NCI-H1048 (cell line): Measurements from ENCODE around the gene KRT34.
"Not testable (repeated sequence)": the region's sequence is repeated elsewhere in the genome, so short reads cannot be mapped to it uniquely, and the experiment has no call there.

Source experiments
- DNase-seq: peaks from one replicate; lab custom pipeline; 2025; lab: John Stamatoyannopoulos, UW

The KRT34 gene

GRCh38 chr17:41404024-41404671 is 22.0 kb upstream of the KRT34 start:
- no peak for DNase-seq

- DNase-seq: no peak
Measured at GRCh38 chr17:41403404-41404023, 21.4 kb upstream of the KRT34 start.

GRCh38 chr17:41402161-41402560 is 20.1 kb upstream of the KRT34 start:
- no peak for DNase-seq

DNA sequence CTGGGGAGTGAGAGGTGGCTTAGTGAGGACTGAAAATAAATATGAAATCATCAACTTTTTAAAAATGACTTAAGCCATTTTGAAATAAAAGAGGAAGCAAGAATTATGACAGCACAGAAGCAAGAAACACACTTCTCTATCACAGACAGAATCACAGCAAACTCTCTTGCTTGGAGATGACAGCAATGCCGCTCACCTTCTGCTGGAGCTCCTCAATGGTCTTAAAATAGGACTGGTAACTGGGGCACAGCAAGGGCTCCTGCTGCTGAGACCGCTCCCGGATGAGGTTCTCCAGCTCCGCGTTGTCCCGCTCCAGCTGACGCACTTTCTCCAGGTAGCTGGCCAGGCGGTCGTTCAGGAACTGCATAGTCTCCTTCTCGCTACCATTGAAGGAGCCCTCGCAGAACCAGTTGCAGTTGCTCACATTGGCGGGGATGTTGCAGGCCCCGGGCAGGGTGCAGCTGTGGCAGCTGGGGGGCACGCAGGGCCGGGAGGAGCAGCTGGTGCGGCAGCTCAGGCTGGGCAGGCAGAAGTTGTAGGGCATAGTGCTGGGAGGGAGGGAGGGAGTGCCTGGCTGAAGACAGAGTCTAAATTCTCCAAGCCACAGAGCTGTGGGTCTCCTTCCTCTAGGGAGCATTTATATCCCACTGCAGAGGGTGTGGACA is 15.0 kb upstream of the KRT34 start, which contains the start of gene KRT31:
TSS of gene KRT31 (minus strand) at position 613 of the 665 bp plus-strand sequence. CDS start at position 544, 69 bp downstream.
- no peak for DNase-seq

GRCh38 chr17:41396340-41396739 is 14.2 kb upstream of the KRT34 start:
- DNase-seq: no peak

- no peak for DNase-seq
Measured at GRCh38 chr17:41395611-41396010, 13.5 kb upstream of the KRT34 start.

DNA sequence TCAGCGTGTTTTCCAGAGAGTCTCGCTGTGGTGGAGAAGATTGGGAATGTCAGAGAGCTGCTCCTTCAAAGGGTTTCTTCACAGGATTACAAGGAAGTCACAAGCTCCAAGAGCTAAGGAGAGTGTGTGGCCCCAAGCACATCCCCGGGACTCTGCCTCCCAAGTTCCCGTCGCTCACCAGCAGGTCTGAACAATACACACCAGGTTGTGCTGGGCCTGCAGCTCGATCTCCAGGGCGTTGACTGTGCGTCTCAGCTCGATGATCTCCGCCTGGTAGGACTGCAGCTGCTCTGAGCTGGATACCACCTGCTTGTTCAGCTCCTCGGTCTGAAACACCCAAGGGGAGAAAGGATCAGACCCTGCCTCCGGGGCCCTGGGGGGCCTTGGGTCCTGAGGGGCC is 12.9 kb upstream of the KRT34 start:
- DNase-seq: not testable (repeated sequence)

GRCh38 chr17:41394254-41394996 is 12.3 kb upstream of the KRT34 start:
- DNase-seq: no peak

GRCh38 chr17:41393826-41394225 is 11.7 kb upstream of the KRT34 start:
- DNase-seq: no peak

- DNase-seq: no peak
Measured at GRCh38 chr17:41393294-41393693, 11.2 kb upstream of the KRT34 start.

- DNase-seq: no peak
Measured at GRCh38 chr17:41392278-41392677, 10.2 kb upstream of the KRT34 start.

- no peak for DNase-seq
Measured at GRCh38 chr17:41391535-41391934, 9.4 kb upstream of the KRT34 start.

GRCh38 chr17:41390411-41390938 is 8.4 kb upstream of the KRT34 start:
- no peak for DNase-seq

DNA sequence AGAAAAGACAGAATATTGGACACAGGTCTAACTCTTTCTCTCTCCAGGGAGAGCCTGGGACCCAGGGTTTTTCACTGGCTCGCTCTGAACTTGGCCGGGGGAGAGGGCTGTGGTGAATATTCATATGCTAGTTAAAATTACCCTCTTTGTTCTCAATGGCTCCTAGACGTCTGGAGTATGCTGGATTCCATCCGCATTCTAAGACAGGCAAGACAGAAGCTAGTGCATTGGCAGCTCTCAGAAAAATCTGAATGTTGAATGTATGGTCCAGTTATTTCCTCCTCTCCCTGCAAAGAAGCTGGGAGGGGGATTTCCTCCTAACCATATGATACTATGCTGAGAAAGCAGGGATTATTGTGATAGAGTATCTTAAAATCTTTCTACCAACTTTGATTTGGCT is 5.6 kb upstream of the KRT34 start:
- no peak for DNase-seq

- no peak for DNase-seq
Measured at GRCh38 chr17:41386227-41386626, 4.1 kb upstream of the KRT34 start.

DNA sequence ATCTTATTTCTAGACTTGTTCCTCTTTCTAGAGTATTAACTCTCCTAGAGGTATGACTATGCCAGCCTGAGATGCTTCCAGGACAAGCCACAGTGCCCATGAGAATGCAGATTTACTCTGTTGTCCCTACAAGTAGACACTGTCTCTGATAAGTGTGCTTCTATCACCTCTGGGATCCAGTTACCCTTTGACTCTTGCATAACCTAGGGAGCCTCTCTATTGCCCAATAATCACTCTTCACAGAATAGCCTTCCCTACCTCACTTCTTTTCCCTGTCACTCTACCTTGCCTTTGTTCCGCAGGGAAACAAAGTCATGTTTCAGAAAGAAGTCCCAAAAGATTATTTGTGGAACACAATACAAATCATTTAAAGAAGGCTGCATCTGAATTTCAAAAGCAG is 1.6 kb upstream of the KRT34 start:
- DNase-seq: no peak

DNA sequence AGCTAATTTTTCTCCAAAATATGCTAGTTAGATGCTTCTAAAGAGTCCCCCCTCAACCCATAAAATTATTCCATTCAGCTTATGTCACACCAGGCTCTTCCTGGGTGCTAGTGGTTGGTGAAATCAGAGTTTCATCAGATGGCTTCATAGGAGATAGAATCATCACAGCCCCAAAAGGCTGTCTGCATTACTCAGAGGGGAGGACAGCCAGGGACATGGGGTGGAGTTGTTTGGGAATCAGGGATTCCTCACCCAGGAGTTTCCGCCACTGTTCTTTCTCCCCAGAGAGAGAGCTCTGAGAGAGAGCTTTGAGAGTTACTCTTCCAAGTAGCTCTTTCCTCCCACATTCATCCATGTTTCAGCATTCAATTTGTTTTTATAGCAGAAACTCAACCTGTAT is 288 bp upstream of the KRT34 start:
- DNase-seq: no peak

GRCh38 chr17:41380091-41380490 is 2.0 kb downstream of the KRT34 start:
- DNase-seq: not testable (repeated sequence)

GRCh38 chr17:41377546-41377945 is 4.6 kb downstream of the KRT34 start:
- no peak for DNase-seq

DNA sequence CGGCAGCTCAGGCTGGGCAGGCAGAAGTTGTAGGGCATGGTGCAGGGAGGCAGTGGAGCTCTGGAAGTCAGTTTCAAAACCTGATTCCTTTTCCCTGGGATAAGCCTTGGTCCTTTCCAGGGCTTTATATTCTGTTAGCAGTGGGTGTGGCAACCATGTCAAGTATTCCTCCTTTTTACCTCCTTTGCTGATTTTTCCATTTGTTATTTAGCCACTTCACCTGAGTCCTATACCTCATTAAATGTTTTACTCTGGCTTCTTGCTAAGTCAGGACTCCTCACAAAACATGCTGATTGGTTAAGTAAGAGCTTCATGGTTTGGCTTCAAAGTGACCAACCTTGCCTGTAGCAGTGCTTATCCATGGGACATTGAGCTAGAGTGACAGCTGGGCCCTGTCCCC is 12.4 kb downstream of the KRT34 start, which contains the start of gene KRT33B:
TSS of gene KRT33B (minus strand) at position 101 of the 400 bp plus-strand sequence. CDS start at position 38, 63 bp downstream.
- DNase-seq: no peak

DNA sequence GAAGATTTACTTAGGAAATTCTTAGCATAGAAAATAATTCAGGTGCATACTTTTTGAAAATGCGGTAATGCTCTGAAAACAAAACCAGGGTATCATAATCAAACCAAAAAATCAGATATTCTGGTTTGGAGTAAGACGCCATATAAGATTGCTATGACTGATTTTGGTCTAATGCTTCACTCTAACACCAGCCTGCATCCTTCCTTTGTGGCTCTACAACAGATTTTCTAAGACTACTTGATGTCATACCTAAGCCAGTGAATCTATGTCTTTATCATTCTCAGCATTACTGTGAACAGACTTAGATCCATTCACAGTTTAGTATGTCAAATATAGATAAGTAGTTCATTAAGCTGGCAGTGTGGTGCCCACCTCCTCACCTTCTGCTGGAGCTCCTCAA is 13.1 kb downstream of the KRT34 start:
- no peak for DNase-seq

GRCh38 chr17:41367426-41368075 is 14.6 kb downstream of the KRT34 start:
- no peak for DNase-seq
